HL-60 (cell line): Measurements from ENCODE around the gene NMNAT3.
"Not testable (repeated sequence)": the region's sequence is repeated elsewhere in the genome, so short reads cannot be mapped to it uniquely, and the experiment has no call there.

Experiments used
- DNase-seq, 2 experiments: peaks; one replicate each; pipeline ENCODE4 v3.0.0-alpha.2; 2010 to 2020; ENCODE audit warnings: low read depth in 1 of 2, low spot score in 1 of 2
- H3K27ac ChIP-seq: fragments of 250-450 bp; sonication (Bioruptor Pico); replicated peaks from 2 replicates; pipeline ENCODE4 v1.5.1; 2020; ENCODE audit warnings: mild to moderate bottlenecking, moderate library complexity
- H3K27me3 ChIP-seq: fragments of 250-450 bp; sonication (Bioruptor Pico); 2 replicates; pipeline ENCODE4 v1.5.1; 2021; ENCODE audit warnings: mild to moderate bottlenecking, moderate library complexity; ENCODE audit not compliant: insufficient read depth, poor library complexity, severe bottlenecking
- H3K4me3 ChIP-seq: replicated peaks from 2 replicates; pipeline ENCODE4 v1.5.1; 2011; ENCODE audit warnings: mild to moderate bottlenecking, control low read depth, low read length; ENCODE audit not compliant: insufficient read depth
- GABPA ChIP-seq: IDR thresholded peaks from 2 replicates; pipeline ENCODE4 v1.6.1; 2012; ENCODE audit warnings: low read depth
- POLR2AphosphoS5 ChIP-seq: IDR thresholded peaks from 2 replicates; pipeline ENCODE4 v1.6.1; 2012; ENCODE audit warnings: low read depth
- SPI1 ChIP-seq: IDR thresholded peaks from 2 replicates; pipeline ENCODE4 v1.6.1; 2012; ENCODE audit warnings: low read depth, mild to moderate bottlenecking, borderline replicate concordance
- TF ChIP-seq, protein P1 (sequence below): IDR thresholded peaks from one replicate; pipeline ENCODE4 v1.5.1; 2011; ENCODE audit warnings: low read length, control low read depth, inconsistent platforms; ENCODE audit not compliant: insufficient read depth
- TF ChIP-seq, protein P2 (sequence below): IDR thresholded peaks from 2 replicates; pipeline ENCODE4 v1.6.1; 2012; ENCODE audit warnings: low read depth; ENCODE audit not compliant: insufficient replicate concordance

The NMNAT3 gene

DNA sequence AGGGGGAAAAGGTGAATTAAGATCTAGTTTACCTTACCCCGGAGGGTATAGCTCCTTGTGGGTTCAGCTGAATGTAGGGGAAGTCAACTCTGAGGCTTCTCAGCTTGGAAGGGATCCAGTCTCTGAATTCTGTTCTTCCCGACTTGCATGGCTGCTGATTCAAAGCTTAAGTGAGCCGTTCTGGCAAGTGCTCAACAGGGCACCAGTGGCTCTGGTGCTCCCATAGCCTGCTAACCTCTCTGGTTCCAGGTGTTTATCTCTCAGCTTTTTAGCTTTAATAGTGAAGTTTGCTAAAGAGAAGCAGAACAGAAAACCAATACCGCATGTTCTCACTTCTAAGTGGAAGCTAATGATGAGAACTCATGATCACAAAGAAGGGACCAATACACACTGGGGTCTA, 92.0 kb downstream of the NMNAT3 start:
- DNase-seq: no peak
- TF ChIP-seq, protein P1, sequence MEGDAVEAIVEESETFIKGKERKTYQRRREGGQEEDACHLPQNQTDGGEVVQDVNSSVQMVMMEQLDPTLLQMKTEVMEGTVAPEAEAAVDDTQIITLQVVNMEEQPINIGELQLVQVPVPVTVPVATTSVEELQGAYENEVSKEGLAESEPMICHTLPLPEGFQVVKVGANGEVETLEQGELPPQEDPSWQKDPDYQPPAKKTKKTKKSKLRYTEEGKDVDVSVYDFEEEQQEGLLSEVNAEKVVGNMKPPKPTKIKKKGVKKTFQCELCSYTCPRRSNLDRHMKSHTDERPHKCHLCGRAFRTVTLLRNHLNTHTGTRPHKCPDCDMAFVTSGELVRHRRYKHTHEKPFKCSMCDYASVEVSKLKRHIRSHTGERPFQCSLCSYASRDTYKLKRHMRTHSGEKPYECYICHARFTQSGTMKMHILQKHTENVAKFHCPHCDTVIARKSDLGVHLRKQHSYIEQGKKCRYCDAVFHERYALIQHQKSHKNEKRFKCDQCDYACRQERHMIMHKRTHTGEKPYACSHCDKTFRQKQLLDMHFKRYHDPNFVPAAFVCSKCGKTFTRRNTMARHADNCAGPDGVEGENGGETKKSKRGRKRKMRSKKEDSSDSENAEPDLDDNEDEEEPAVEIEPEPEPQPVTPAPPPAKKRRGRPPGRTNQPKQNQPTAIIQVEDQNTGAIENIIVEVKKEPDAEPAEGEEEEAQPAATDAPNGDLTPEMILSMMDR: no peak
- no peak for TF ChIP-seq SPI1
- no peak overlapping the region for H3K27ac ChIP-seq
- no peaks in the 10 kb centered on the region for H3K27me3 ChIP-seq
- no peak overlapping the region for H3K4me3 ChIP-seq

DNA sequence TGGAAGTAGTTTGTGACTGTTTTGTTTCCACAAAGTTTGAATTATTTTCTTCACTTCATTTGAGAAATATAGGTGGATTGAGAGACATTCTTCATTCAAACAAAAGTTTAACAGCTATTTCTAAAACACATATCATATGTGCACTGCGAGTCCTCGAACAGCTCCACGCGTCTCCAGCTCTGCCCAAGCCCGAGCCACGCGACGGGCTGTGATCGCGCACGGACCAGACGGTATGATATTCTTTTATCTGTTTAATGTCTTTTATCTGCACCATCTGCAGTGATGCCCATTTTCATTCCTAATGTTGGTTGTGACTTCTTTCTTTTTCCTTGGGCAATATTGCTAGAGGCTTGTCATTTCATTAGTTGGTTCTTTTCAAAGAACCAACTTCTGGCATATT, 94.1 kb downstream of the NMNAT3 start:
- not testable (repeated sequence) for H3K27me3 ChIP-seq, H3K27ac ChIP-seq, H3K4me3 ChIP-seq, DNase-seq

DNA sequence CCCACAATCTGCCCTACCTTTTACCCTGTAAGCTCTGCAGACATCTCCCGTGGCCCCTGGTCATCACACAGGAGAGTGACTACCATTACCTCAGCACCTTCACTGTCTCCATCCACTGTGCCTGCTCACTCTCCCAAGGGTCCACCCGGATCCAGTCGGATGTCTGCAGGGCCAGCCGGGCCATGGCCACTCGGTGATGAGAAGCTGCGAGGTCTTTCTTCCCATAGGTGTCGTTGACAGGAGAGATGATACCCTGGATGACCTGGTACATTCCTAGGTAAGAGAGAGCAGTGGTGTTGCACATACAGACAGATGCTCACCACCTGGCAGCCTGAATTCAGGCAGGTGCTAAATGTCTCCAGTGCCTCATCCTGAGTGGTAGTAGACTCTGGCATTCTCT, 99.0 kb downstream of the NMNAT3 start:
- H3K27ac ChIP-seq: no peak overlapping the region
- TF ChIP-seq, protein P2, sequence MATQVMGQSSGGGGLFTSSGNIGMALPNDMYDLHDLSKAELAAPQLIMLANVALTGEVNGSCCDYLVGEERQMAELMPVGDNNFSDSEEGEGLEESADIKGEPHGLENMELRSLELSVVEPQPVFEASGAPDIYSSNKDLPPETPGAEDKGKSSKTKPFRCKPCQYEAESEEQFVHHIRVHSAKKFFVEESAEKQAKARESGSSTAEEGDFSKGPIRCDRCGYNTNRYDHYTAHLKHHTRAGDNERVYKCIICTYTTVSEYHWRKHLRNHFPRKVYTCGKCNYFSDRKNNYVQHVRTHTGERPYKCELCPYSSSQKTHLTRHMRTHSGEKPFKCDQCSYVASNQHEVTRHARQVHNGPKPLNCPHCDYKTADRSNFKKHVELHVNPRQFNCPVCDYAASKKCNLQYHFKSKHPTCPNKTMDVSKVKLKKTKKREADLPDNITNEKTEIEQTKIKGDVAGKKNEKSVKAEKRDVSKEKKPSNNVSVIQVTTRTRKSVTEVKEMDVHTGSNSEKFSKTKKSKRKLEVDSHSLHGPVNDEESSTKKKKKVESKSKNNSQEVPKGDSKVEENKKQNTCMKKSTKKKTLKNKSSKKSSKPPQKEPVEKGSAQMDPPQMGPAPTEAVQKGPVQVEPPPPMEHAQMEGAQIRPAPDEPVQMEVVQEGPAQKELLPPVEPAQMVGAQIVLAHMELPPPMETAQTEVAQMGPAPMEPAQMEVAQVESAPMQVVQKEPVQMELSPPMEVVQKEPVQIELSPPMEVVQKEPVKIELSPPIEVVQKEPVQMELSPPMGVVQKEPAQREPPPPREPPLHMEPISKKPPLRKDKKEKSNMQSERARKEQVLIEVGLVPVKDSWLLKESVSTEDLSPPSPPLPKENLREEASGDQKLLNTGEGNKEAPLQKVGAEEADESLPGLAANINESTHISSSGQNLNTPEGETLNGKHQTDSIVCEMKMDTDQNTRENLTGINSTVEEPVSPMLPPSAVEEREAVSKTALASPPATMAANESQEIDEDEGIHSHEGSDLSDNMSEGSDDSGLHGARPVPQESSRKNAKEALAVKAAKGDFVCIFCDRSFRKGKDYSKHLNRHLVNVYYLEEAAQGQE: no peak
- TF ChIP-seq GABPA (no peak), POLR2AphosphoS5 (no peak)
- TF ChIP-seq, protein P1: no peak
- no peaks in the 10 kb centered on the region for H3K27me3 ChIP-seq
- DNase-seq: no peak
- H3K4me3 ChIP-seq: no peak overlapping the region

DNA sequence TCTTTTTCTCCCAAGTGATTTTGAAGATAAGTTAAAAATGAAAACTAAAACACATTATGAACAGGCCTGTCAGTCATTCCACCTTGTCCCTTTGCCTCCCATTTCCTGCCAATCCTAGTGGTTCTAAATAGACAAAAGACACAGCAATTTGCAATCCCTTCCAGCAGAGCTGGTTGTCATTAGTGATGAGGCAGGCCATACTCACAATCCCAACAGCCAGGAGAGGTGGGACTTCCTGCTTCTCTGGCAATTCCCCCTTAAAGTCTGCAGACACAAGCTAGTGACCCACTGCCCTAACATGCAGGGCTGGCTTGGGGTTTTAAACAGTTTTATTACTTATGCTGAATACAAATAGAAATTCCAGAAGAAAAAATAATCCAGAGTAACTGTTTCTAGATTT, 99.9 kb downstream of the NMNAT3 start:
- no peak for TF ChIP-seq POLR2AphosphoS5
- H3K4me3 ChIP-seq: no peak overlapping the region
- no peak overlapping the region for H3K27ac ChIP-seq
- DNase-seq: no peak
- no peaks in the 10 kb centered on the region for H3K27me3 ChIP-seq

DNA sequence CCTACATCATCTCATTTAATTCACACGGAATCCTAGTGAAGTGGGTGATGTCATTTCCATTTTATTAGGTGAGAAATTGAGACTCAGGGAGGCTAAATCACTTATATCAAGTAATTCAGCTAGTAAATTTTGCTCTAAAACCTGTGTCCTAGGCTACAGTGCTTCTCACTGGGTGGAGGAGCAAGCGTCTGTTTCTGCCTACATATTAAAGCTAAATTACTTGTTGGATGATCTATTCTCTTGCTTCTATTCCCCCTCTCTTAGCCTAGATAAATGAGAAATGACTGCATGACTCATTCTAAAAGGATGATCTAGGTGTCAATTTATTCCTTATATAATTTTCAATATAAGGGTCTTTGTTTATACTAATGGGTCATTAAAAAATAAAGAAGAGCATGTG, 100.4 kb downstream of the NMNAT3 start:
- DNase-seq: no peak
- Histone ChIP-seq H3K4me3 (no peak overlapping the region), H3K27me3 (no peaks in the 10 kb centered on the region), H3K27ac (no peak overlapping the region)
- TF ChIP-seq SPI1: no peak
- no peak for TF ChIP-seq GABPA
- TF ChIP-seq, protein P1: no peak
- no peak for TF ChIP-seq POLR2AphosphoS5
- TF ChIP-seq, protein P2: no peak
